Ectodermal cell (in vitro differentiated cells): Measurements from ENCODE around the gene ACAP2.
A peak's percentile ranks its signal among the peaks of the same experiment; 100 is the strongest.

Experiments used
- H3K27ac ChIP-seq: 2 replicates; pipeline ENCODE4 v1.7.0; 2013; ENCODE audit warnings: mild to moderate bottlenecking, low read depth, low read length; ENCODE audit not compliant: insufficient read depth, poor library complexity, severe bottlenecking
- H3K27me3 ChIP-seq: 2 replicates; pipeline ENCODE4 v1.7.0; 2013; ENCODE audit warnings: mild to moderate bottlenecking, low read length; ENCODE audit not compliant: insufficient read depth, control insufficient read depth, poor library complexity, severe bottlenecking
- H3K36me3 ChIP-seq: one replicate; pipeline ENCODE4 v1.7.0; 2013; ENCODE audit warnings: low read length; ENCODE audit not compliant: control insufficient read depth, insufficient read depth
- H3K4me1 ChIP-seq: one replicate; pipeline ENCODE4 v1.7.0; 2013; ENCODE audit warnings: low read length; ENCODE audit not compliant: control insufficient read depth, insufficient read depth
- H3K4me3 ChIP-seq: 2 replicates; pipeline ENCODE4 v1.7.0; 2013; ENCODE audit warnings: low read depth, low read length, control low read depth; ENCODE audit not compliant: insufficient read depth
- H3K9me3 ChIP-seq: 2 replicates; pipeline ENCODE4 v1.7.0; 2013; ENCODE audit warnings: mild to moderate bottlenecking, low read length, moderate library complexity; ENCODE audit not compliant: control insufficient read depth
- WGBS, 2 experiments: methylation state at CpG; one replicate each; pipeline ENCODE4 v1.1.7; 2013; ENCODE audit warnings: missing lambda C conversion rate in 2 of 2; 5-methylcytosine and 5-hydroxymethylcytosine counted together

Gene ACAP2

DNA sequence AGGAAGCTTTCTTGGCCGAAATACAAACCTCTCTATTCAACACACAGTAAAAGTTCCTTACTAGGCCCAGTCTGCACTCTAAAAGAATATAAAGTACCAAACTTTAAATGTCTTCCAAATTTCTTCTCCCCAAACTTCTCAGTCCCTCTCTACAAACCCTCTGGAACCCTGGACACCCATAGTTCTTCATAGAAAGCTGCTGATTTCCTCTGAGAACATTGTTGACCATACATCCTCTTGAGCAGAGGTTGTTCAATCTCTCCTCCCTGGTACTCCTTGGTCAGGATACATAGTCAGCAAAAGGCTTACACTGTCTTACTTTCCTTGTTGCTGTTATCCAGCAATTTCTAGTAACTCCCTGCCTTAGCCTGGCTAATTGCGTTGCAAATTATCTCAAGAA, 3.1 kb upstream of the ACAP2 start:
- WGBS, 2 experiments = 84 to 90% methylated on average over 2 of the region's 2 CpGs
- H3K27ac ChIP-seq = no peak overlapping the region
- no peaks in the 10 kb centered on the region for H3K36me3 ChIP-seq
- no peaks in the 10 kb centered on the region for H3K27me3 ChIP-seq
- H3K4me3 ChIP-seq = no peak overlapping the region
- peaks cover 7% of the 10 kb centered on the region for H3K4me1 ChIP-seq
- no peaks in the 10 kb centered on the region for H3K9me3 ChIP-seq

DNA sequence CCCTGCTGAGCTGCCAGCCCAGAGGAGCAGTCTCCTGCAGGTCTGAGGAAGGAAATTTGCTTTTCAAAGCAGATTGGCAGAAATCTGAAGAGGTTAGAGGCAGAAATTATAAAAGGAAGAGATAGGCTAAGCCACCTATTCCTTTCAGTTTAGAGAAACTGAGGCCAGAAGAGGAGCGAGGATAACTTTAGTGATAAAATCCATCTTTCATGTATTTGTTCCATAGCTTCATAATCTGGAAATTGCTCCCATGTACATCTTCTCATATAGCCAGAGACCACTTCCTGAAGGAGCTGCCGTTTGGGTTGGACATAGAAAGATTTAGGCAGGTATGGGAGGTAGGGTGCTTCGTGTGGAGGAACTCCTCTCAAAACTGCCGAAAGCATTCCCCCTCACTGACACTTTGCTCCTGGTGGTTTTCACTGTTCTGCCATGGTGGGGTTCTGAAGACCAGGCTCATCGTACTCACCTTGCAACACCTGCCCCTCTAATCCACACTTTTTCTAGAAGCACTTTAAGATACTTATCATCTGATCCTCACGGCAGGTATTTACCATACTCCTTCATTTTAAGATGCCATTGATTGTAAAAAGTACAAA, 670 bp upstream of the ACAP2 start:
- Histone ChIP-seq H3K36me3 (no peaks in the 10 kb centered on the region), H3K27me3 (no peaks in the 10 kb centered on the region), H3K27ac (no peak overlapping the region), H3K4me3 (no peak overlapping the region), H3K9me3 (no peaks in the 10 kb centered on the region), H3K4me1 (peaks cover 5% of the 10 kb centered on the region)
- whole genome bisulfite sequencing, 2 experiments = 55 to 56% methylated on average over 4 to 6 of the region's 6 CpGs

DNA sequence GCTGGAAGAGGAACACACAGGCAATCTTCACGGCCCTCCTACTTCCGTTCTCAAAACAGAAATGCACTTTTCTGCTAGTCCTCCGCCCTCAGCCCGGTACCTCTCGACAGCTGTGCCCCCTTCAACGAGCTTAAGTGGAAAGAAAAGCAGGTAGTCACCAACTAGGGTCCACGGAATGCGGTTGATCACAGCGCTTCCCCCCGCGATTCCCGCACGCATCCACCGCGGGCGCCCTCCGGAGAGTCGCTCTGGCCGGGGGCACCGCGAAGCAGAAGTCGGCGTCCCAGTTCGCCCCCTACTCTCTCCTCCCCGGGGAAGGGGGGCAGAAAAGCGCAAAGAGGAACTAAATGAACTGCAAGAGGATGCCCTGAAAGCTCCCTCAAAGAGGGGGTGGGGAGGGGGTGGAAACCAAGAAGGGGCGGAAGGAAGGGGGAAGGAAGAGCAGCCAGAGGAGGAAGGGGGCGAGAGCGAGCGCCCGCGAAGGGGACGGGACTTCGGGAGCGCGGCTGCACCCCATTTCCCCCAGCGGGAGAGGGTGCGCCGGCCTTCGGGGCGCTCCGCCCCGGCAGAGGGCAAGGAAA, 738 bp downstream of the ACAP2 start:
- Histone ChIP-seq H3K4me3 (peak overlapping the region; percentile 84), H3K27me3 (no peaks in the 10 kb centered on the region), H3K9me3 (no peaks in the 10 kb centered on the region), H3K4me1 (peaks cover 5% of the 10 kb centered on the region), H3K36me3 (no peaks in the 10 kb centered on the region), H3K27ac (peak overlapping the region; percentile 88)
- 0 to 1% methylated on average over 41 to 43 of the region's 43 CpGs for WGBS, 2 experiments

DNA sequence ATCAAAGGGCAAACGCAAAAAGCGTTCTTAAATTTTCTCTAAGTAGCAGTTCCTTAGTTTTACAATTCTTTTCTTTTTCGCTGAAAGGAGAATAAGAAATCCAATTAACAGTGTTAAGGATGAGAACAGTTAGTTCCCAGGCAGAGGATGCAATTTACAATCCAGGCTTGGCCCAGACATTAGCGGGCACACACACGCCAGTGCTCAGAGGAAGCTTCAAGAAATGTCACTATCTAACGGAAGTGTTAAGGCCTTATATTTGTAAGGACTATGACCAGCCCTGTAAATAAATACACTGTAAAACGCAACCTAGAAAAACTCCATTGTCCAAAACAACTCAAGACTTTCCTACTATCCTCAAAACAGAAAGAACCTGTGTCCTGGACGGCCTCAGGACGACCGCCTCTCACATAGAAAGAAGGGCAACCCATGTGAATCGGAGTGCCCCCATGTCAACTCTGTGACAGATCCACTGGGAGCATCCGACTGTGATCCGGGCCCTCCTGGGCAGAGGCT, 1.3 kb downstream of the ACAP2 start:
- Histone ChIP-seq H3K27me3 (no peaks in the 10 kb centered on the region), H3K4me1 (peaks cover 5% of the 10 kb centered on the region), H3K27ac (no peak overlapping the region), H3K36me3 (no peaks in the 10 kb centered on the region), H3K9me3 (no peaks in the 10 kb centered on the region), H3K4me3 (peak overlapping the region; percentile 84)
- WGBS, 2 experiments = 23 to 28% methylated on average over 13 of the region's 13 CpGs

DNA sequence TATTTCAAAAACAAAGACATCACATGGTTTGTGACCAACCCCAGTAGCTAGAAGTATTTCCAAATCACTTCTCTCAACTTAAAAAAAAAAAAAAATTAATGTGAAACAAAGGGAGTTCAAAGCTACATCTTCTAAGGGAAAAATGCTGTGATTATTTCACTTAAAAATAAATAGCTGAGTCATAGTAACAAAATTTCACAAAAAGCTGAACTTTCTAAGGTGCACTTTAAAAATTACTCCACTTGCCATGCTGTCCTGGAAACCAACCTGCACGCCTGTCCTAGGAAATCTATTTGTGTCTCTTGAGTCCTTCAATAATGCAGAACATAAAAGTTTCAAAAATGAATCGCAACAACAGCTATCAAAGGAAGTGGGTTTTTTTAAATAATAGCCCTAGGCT, 1.8 kb downstream of the ACAP2 start:
- Histone ChIP-seq H3K9me3 (no peaks in the 10 kb centered on the region), H3K27me3 (no peaks in the 10 kb centered on the region), H3K36me3 (no peaks in the 10 kb centered on the region), H3K4me1 (peaks cover 5% of the 10 kb centered on the region), H3K4me3 (peak overlapping the region; percentile 84), H3K27ac (no peak overlapping the region)
- 79 to 86% methylated on average over 2 of the region's 2 CpGs for WGBS, 2 experiments

DNA sequence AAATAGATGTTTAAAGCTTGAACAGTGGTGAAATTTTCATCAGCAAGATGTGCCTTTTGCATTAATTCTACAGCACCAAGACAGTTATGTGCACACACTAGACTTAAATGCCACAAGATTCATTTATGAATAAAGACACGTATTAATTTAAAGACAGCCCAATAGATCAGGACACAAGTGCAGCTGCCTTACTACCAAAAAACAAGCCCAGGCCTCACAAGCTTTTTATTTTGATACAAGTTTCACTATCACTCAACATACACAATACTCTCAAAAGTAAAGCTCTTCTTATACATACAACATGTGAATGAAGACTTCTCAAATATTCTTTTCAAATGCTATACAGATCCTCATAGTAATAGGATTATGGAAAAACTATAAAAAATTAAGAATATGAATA, 2.4 kb downstream of the ACAP2 start:
- peaks cover 5% of the 10 kb centered on the region for H3K4me1 ChIP-seq
- no peaks in the 10 kb centered on the region for H3K9me3 ChIP-seq
- no peaks in the 10 kb centered on the region for H3K36me3 ChIP-seq
- WGBS, 2 experiments = 93 to 100% methylated on average over 1 of the region's 1 CpG
- no peaks in the 10 kb centered on the region for H3K27me3 ChIP-seq
- H3K4me3 ChIP-seq = no peak overlapping the region
- H3K27ac ChIP-seq = no peak overlapping the region

DNA sequence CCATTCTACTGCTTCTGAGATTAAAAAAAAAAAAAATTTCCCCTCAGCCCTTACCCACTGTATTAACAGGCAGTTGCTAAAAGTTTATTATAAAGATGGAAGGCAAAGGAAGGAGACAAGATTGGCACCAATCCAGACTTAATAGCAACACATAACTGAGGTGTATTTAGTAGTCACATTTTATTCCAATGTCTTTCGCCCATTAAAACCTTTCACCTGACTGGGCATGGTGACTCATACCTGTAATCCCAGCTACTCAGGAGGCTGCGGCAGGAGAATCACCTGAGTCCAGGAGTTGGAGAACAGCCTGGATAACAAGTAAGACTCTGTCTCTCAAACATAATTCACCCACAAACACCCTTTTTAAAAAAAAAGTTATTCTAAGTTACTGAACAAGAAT, 4.4 kb downstream of the ACAP2 start:
- no peaks in the 10 kb centered on the region for H3K9me3 ChIP-seq
- H3K27me3 ChIP-seq = no peaks in the 10 kb centered on the region
- no peak overlapping the region for H3K4me3 ChIP-seq
- no peak overlapping the region for H3K27ac ChIP-seq
- H3K36me3 ChIP-seq = no peaks in the 10 kb centered on the region
- H3K4me1 ChIP-seq = peaks cover under 1% of the 10 kb centered on the region
- 92 to 100% methylated on average over 2 of the region's 2 CpGs for WGBS, 2 experiments

DNA sequence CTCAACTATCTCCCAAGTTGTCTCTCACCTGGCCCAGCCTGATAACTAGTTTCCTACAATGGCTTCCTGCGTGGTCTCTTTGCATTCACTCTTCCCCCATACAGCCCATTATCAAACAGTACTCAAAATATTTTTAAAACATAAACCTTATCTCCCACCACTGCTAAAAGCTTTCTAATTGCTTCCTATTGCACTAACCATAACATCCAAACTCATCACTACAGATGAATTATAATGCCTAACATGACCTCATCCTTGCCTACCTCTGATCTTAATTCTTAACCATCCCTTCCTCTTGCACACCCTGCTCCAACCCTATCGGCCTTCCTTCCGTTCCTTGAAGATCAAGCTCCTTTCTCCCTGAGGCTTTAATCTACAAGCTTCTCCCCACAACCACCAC, 17.0 kb downstream of the ACAP2 start:
- Histone ChIP-seq H3K36me3 (no peaks in the 10 kb centered on the region), H3K27me3 (no peaks in the 10 kb centered on the region), H3K9me3 (no peaks in the 10 kb centered on the region), H3K4me1 (no peaks in the 10 kb centered on the region), H3K4me3 (no peak overlapping the region), H3K27ac (no peak overlapping the region)
- 88 to 92% methylated on average over 3 of the region's 3 CpGs for WGBS, 2 experiments

DNA sequence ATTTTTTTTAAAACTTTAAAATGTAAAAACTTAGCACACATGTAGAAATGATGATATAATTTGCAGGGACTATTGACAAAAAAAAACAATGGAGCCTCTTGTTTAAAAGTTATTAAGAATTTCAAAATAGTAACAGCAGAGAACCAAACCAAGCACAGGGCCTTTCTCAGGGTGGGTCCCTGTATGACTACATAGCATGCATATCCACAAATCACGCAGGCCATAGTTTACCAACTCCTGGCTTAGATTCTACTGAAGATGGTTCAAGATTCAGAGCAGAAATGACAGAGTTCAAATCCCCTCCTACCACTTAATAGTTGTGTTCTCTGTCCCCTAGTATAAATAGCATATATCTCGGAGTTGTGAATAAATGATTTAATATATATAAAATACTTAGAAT, 19.0 kb downstream of the ACAP2 start:
- Histone ChIP-seq H3K9me3 (no peaks in the 10 kb centered on the region), H3K4me1 (no peaks in the 10 kb centered on the region), H3K27ac (no peak overlapping the region), H3K36me3 (no peaks in the 10 kb centered on the region), H3K27me3 (no peaks in the 10 kb centered on the region), H3K4me3 (no peak overlapping the region)
- 95 to 97% methylated on average over 1 of the region's 2 CpGs for WGBS, 2 experiments

DNA sequence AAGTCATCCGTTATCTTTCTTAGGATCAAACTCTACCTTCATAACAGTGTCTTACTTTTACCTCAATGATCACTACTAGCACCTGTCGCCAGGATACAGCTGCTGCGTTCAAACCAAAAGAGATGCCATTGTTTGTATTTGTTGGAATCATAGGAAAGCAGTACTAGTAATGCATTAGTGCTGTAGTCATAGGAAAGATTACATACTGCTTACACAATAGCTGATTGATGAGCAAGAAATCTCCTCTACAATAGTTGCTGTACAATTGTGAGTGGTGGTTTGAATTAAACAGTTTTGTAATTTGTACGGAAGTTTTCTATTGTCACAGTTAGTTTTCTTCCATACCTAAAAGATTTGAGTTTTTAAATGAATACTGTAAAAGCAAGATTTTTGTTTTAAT, 21.4 kb downstream of the ACAP2 start:
- Histone ChIP-seq H3K4me3 (no peak overlapping the region), H3K9me3 (no peaks in the 10 kb centered on the region), H3K27me3 (no peaks in the 10 kb centered on the region), H3K36me3 (no peaks in the 10 kb centered on the region), H3K4me1 (no peaks in the 10 kb centered on the region), H3K27ac (no peak overlapping the region)
- WGBS, 2 experiments = 90 to 96% methylated on average over 3 to 4 of the region's 4 CpGs
